ENCODE data around the gene AFF3. TPM values are rescaled to one million over a fixed set of nuclear protein-coding genes. Genes with fewer than 3 reads are reported as not detected.

The AFF3 gene
- total and polyA plus RNA-seq, 8 donors = 16.4 to 42.0 (median 21.4) TPM

DNA sequence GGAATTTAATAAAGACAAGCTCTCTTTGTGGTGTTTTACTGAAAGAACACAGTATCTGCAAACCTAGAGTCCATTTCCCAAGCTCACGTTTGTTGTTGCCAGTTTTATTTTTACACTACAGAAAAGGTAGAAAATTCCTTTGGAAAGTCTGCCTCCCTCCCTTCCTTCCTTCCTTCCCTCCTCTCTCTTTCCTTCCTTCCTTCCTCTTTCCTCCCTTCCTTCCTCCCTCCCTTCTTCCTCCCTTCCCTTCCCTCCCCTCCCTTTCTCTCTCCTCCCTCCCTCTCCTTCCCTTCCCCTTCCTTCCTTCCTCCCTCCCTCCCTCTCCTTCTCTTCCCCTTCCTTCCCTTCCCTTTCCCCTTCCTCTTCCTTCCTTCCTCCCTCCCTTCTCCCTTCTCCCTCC is 516.2 kb downstream of the AFF3 start:
- no peaks in the 10 kb centered on the region for H3K27me3 ChIP-seq
- H3K4me3 ChIP-seq = no peak overlapping the region
- no peak overlapping the region for H3K27ac ChIP-seq
- intact Hi-C loops (cut with DNase I) = no loop called here
- TF ChIP-seq CTCF (IDR thresholded peaks at IDR 0.05) = no peak
- DNase-seq (no peak), ATAC-seq (no peak)
- no peaks in the 10 kb centered on the region for H3K36me3 ChIP-seq
- H3K9me3 ChIP-seq = no peaks in the 10 kb centered on the region
- no peaks in the 10 kb centered on the region for H3K4me1 ChIP-seq

- H3K4me1 ChIP-seq = no peaks in the 10 kb centered on the region
- no peaks in the 10 kb centered on the region for H3K9me3 ChIP-seq
- TF ChIP-seq CTCF (IDR thresholded peaks at IDR 0.05) = no peak
- H3K27ac ChIP-seq = no peak overlapping the region
- ATAC-seq (peak; percentile 76), DNase-seq (no peak)
- no peaks in the 10 kb centered on the region for H3K36me3 ChIP-seq
- no peak overlapping the region for H3K4me3 ChIP-seq
- intact Hi-C loops (cut with DNase I) = no loop called here
- H3K27me3 ChIP-seq = no peaks in the 10 kb centered on the region
Measured at GRCh38 chr2:99624677-99625076, 517.7 kb downstream of the AFF3 start.

DNA sequence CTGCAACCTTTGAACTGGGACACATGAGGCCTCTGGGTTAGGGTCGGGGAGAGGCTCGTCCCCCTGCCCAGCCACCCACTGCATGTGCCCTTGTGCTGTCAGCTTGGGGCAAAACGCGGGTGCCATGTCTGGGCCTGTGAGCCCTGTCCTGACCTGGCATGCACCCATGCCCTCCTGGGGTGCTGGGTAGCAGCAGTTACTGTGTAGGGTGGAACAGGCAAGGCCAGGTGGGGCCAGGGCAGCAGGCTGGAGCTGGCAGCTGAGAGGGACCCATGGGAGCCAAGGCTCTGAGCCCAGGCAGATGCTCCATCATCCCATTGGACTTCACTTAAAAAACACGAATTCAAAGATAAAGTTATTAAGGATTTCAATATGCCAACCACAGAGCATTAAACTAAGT is 518.8 kb downstream of the AFF3 start:
- ATAC-seq (no peak), DNase-seq (no peak)
- no peak overlapping the region for H3K27ac ChIP-seq
- TF ChIP-seq CTCF (IDR thresholded peaks at IDR 0.05) = no peak
- no peaks in the 10 kb centered on the region for H3K27me3 ChIP-seq
- H3K4me3 ChIP-seq = no peak overlapping the region
- H3K9me3 ChIP-seq = no peaks in the 10 kb centered on the region
- intact Hi-C loops (cut with DNase I) = no loop called here
- H3K36me3 ChIP-seq = no peaks in the 10 kb centered on the region
- no peaks in the 10 kb centered on the region for H3K4me1 ChIP-seq

DNA sequence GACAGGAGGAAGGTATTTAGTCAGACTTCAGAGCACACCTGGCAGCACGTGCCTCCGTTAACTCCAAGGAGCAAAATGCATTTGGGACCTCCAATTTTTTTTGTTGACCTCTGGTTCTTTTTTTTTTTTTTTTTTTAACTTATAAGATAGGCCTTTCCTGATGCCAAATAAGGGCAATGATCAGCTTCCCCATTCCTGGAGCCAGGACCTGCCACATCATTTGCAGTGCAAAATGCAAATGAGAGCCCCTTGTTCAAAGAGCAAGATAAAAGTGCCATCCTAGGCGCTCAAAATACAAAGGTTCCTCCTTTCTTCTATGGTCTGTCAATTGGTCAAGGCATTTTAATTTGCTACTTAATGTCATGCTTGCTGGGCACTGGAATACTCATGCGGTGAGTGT is 519.4 kb downstream of the AFF3 start:
- intact Hi-C loops (cut with DNase I) = no loop called here
- Histone ChIP-seq H3K27ac (no peak overlapping the region), H3K36me3 (no peaks in the 10 kb centered on the region)

GRCh38 chr2:99622534-99622933 is 519.9 kb downstream of the AFF3 start:
- H3K4me3 ChIP-seq = no peak overlapping the region
- no peaks in the 10 kb centered on the region for H3K36me3 ChIP-seq
- no peaks in the 10 kb centered on the region for H3K27me3 ChIP-seq
- TF ChIP-seq CTCF (IDR thresholded peaks at IDR 0.05) = no peak
- no peaks in the 10 kb centered on the region for H3K9me3 ChIP-seq
- intact Hi-C loops (cut with DNase I) = no loop called here
- H3K4me1 ChIP-seq = no peaks in the 10 kb centered on the region
- H3K27ac ChIP-seq = no peak overlapping the region
- DNase-seq (no peak), ATAC-seq (no peak)

More for the DNA sequence above, 519.4 kb downstream of the AFF3 start:
- H3K9me3 ChIP-seq = no peaks in the 10 kb centered on the region
- no peaks in the 10 kb centered on the region for H3K4me1 ChIP-seq
- DNase-seq = no peak
- H3K4me3 ChIP-seq = no peak overlapping the region
- ATAC-seq = no peak
- no peak for TF ChIP-seq CTCF (IDR thresholded peaks at IDR 0.05)
- H3K27me3 ChIP-seq = no peaks in the 10 kb centered on the region

Measured in left lung (tissue), 10 donors.